SK-N-SH treated with all-trans-retinoic acid at 6 μM for 48 hours (cell line): ENCODE results near the gene PTPRD.

Experiments used
- ARNTL ChIP-seq: fragments of 450-650 bp; formaldehyde crosslinking; IDR thresholded peaks from 2 replicates; pipeline ENCODE4 v1.5.0; 2020; ENCODE audit warnings: low read depth, mild to moderate bottlenecking, moderate library complexity, borderline replicate concordance
- BACH2 ChIP-seq: fragments of 250-450 bp; sonication (Bioruptor Pico); IDR thresholded peaks from 2 replicates; pipeline ENCODE4 v1.9.0; 2021; ENCODE audit warnings: mild to moderate bottlenecking, borderline replicate concordance
- CREB5 ChIP-seq: fragments of 250-450 bp; sonication (Bioruptor Pico); IDR thresholded peaks from 2 replicates; pipeline ENCODE4 v1.5.1; 2020; ENCODE audit warnings: low read depth, mild to moderate bottlenecking, moderate library complexity
- ESRRG ChIP-seq: fragments of 250-450 bp; sonication (Bioruptor Pico); IDR thresholded peaks from 2 replicates; pipeline ENCODE4 v1.6.1; 2021; ENCODE audit warnings: mild to moderate bottlenecking
- PATZ1 ChIP-seq: fragments of 250-450 bp; sonication (Bioruptor Pico); IDR thresholded peaks from 2 replicates; pipeline ENCODE4 v1.8.0; 2020; ENCODE audit warnings: mild to moderate bottlenecking, moderate library complexity, borderline replicate concordance
- PPARA ChIP-seq: fragments of 250-450 bp; sonication (Bioruptor Pico); IDR thresholded peaks from 2 replicates; pipeline ENCODE4 v1.5.0; 2020; ENCODE audit warnings: mild to moderate bottlenecking, borderline replicate concordance
- ZC3H10 ChIP-seq: fragments of 250-450 bp; sonication (Bioruptor Pico); IDR thresholded peaks from 2 replicates; pipeline ENCODE4 v1.5.1; 2021; ENCODE audit warnings: mild to moderate bottlenecking, moderate library complexity
- ZFP30 ChIP-seq: fragments of 450-650 bp; formaldehyde crosslinking; IDR thresholded peaks from 2 replicates; pipeline ENCODE4 v1.5.0; 2022; ENCODE audit warnings: mild to moderate bottlenecking, moderate library complexity
- ZNF565 ChIP-seq: fragments of 450-650 bp; formaldehyde crosslinking; conservative IDR thresholded peaks from 2 replicates; pipeline ENCODE4 v1.5.0; 2020; ENCODE audit warnings: low read depth, mild to moderate bottlenecking, moderate library complexity
- ZNF8 ChIP-seq: fragments of 450-650 bp; formaldehyde crosslinking; IDR thresholded peaks from 2 replicates; pipeline ENCODE4 v1.5.0; 2020; ENCODE audit warnings: mild to moderate bottlenecking, moderate library complexity

GRCh38 chr9:9921805-9922204 lies 691.0 kb downstream of the PTPRD start:
- TF ChIP-seq PPARA (CRISPR knock-in tag) (no peak), PATZ1 (no peak), CREB5 (CRISPR knock-in tag) (no peak), ZC3H10 (CRISPR knock-in tag) (no peak), ZNF565 (CRISPR knock-in tag) (no peak), ZFP30 (no peak), ESRRG (CRISPR knock-in tag) (no peak), ARNTL (CRISPR knock-in tag) (no peak), ZNF8 (CRISPR knock-in tag) (no peak), BACH2 (CRISPR knock-in tag) (no peak)
